ENCODE measurements around the gene UBAP2L. TPM values are rescaled to one million over a fixed set of nuclear protein-coding genes. Genes with fewer than 3 reads are reported as not detected.

The UBAP2L gene
- total and polyA plus RNA-seq, 9 of the 15 experiments (the other 6 are each of a cell fraction or from before 2014, with no cell fraction given) = 75.0 to 245 (median 119) TPM

GRCh38 chr1:154182344-154183045 is 38.3 kb upstream of the UBAP2L start (continued):
- TF ChIP-seq YY1 (IDR thresholded peaks at IDR 0.05; ENCODE audit: borderline replicate concordance in 1 of 3, control insufficient read depth in 1 of 3, extremely low read depth in 1 of 3, insufficient read depth in 3 of 3, insufficient read length in 1 of 3, insufficient replicate concordance in 2 of 3, low read depth in 1 of 3, low read length in 2 of 3) = peak in 1 of 3 experiments; percentile 11
- TF ChIP-seq ZNF445 (CRISPR knock-in tag; IDR thresholded peaks at IDR 0.05; ENCODE audit: low read depth) = 0 out of 2 replicates have a peak, but pooled peaks have one; percentile 64
- TF ChIP-seq ZBED1 (IDR thresholded peaks at IDR 0.05) = 0 out of 2 replicates have a peak, but pooled peaks have one; percentile 30
- peak; percentile 28 for TF ChIP-seq MGA (IDR thresholded peaks at IDR 0.05)
- TF ChIP-seq, protein P1, sequence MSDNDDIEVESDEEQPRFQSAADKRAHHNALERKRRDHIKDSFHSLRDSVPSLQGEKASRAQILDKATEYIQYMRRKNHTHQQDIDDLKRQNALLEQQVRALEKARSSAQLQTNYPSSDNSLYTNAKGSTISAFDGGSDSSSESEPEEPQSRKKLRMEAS (CRISPR knock-in tag; IDR thresholded peaks at IDR 0.05) = no peak
- TF ChIP-seq CXXC5 (CRISPR knock-in tag; IDR thresholded peaks at IDR 0.05) = peak; percentile 31
- TF ChIP-seq ID3 (CRISPR knock-in tag; IDR thresholded peaks at IDR 0.05) = no peak
- TF ChIP-seq ID3 (tag; IDR thresholded peaks at IDR 0.05) = peak; percentile 96
